GM18498 (cell line): ENCODE results near the gene DHDDS.

Source experiments
- ATAC-seq: cut with Tn5 transposase; IDR thresholded peaks from one replicate; pipeline ENCODE4 v1.9.1; 2021; ENCODE audit warnings: mild to moderate bottlenecking, moderate library complexity; ENCODE audit not compliant: unreplicated experiment

The DHDDS gene

GRCh38 chr1:26417111-26417759 lies 14.9 kb upstream of the DHDDS start:
- ATAC-seq = peak; percentile 65

DNA sequence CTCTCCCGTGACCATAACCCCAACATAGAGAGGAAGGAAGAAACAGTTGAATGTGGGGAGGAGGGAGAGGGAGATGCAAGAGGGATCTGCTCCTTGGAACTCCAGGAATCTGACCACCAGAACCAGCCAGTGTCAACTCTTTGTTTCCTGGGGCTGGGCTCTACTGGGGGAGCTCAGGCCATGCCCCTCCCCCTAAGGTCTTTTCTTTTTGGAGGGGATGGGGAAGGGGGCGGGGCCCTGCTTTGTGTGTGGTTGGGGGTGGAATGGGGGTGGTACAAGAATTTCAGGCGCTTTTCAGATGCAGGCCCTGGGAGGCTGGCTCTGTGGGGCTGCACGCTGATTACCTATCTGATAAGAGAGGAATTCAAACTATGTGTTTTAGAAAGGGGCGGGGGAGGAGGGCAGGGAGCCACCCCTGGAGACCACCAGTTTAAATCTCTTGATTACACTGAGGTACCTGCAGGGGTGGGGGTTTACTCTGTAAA lies 13.2 kb upstream of the DHDDS start:
- no peak for ATAC-seq

DNA sequence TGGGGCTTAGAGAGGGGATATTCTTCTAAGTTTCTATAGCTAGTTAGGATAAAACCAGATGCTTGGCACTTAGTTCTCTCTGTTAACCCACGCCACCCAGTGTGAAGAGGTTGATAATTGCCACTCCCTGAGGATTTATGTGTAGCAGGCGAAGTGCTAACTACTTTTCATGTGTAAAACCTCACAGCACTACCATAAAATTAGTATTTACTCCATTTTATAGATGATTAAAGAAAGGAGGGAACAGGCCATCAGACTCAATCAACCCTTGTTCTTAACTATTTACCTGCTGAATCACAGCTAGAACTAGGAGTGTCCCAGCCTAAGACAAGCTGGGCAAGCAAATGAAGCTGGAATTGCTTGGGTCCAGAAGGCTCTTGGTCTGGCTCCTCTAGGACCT lies 12.6 kb upstream of the DHDDS start:
- ATAC-seq = no peak

DNA sequence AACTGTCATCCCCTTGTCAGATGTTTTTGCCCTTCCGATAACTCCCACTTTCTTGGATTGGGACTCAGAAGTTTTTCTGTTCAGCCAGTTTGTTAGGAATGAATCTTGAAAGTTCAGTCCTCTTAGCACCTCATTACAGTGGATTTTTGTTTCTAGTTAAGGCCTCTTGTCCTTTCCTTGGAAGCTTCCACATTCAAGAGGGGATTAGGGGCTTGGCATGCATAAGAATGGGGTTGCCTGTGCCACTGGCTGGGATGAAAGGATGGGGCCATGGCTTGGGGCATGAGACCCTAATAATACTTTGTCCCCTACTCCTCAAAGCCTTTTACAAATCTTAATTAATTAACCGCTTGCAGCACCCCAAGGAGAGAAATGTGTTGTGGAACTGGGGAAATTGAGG lies 2.4 kb upstream of the DHDDS start:
- ATAC-seq = no peak

GRCh38 chr1:26432793-26433192 lies 672 bp downstream of the DHDDS start:
- ATAC-seq = no peak

GRCh38 chr1:26434161-26434752 lies 2.1 kb downstream of the DHDDS start:
- ATAC-seq = no peak

DNA sequence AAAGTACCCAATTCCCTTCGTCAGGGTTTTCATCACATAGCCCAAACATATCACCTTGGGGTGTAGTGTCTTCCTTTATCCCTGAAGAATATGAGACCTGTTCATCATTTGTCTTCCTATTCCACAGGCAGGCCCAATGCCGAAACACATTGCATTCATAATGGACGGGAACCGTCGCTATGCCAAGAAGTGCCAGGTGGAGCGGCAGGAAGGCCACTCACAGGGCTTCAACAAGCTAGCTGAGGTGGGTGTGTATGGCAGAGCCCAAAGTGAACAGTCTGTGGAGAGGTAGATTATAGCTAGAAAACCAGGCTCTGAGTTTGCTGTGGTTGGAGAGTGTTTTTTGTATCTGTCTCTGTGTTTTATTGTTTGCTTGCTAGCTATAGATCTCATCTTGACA lies 5.9 kb downstream of the DHDDS start:
- no peak for ATAC-seq

GRCh38 chr1:26440259-26440658 lies 8.1 kb downstream of the DHDDS start:
- no peak for ATAC-seq

GRCh38 chr1:26449868-26450267 lies 17.7 kb downstream of the DHDDS start:
- no peak for ATAC-seq

GRCh38 chr1:26450908-26451307 lies 18.8 kb downstream of the DHDDS start:
- ATAC-seq = no peak

DNA sequence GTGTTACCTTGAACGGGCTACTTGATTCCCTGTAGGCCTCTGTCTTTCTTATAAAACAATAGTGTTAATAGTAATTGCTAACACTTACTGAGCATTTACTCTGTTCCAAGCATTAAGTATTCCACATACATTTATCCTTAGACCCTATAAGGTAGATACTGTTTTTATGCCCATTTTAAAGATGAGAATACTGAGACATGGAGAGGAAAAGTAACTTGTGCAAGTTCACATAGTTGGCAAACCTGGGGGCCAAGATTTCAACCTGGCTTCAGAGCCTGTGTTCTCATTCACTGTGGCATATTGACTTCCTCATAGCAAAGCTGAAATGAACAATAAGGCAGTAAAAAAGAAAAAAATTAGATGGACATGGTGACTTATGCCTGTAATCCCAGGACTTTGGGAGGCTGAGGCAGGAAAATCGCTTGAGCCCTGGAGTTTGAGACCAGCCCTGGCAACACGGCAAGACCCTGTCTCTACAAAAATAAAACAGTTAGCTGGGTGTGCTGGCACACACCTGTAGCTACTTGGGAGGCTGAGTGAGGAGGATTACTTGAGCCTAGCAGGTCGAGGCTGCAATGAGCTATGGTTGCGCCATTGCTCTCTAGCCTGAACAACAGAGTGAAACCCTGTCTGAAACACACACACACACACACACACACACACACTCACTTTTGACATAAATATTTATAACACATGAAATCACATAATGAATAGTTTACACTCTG lies 20.5 kb downstream of the DHDDS start:
- no peak for ATAC-seq

DNA sequence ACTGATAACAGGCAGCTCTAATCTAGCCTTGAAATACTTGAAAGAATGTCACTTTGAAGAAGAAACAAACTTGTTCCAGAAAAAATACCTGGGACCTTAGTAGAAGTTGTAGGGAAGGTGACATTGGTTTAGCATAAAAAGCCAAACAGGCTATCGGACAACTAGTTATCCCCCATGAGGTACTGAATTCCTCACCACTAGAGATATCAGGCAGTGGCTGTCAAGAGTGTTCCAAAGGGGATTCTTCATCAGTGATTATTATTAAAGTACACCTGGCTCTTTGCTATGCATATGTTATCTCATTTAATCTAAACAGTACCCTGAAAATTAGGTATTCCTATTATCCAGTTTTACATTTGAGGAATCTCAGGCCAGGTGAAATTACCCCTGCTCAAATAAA lies 27.0 kb downstream of the DHDDS start:
- ATAC-seq = no peak

- no peak for ATAC-seq
Observed at GRCh38 chr1:26459573-26460031, 27.5 kb downstream of the DHDDS start.

GRCh38 chr1:26468911-26469310 lies 36.8 kb downstream of the DHDDS start:
- no peak for ATAC-seq

GRCh38 chr1:26469558-26469957 lies 37.4 kb downstream of the DHDDS start:
- ATAC-seq = no peak

DNA sequence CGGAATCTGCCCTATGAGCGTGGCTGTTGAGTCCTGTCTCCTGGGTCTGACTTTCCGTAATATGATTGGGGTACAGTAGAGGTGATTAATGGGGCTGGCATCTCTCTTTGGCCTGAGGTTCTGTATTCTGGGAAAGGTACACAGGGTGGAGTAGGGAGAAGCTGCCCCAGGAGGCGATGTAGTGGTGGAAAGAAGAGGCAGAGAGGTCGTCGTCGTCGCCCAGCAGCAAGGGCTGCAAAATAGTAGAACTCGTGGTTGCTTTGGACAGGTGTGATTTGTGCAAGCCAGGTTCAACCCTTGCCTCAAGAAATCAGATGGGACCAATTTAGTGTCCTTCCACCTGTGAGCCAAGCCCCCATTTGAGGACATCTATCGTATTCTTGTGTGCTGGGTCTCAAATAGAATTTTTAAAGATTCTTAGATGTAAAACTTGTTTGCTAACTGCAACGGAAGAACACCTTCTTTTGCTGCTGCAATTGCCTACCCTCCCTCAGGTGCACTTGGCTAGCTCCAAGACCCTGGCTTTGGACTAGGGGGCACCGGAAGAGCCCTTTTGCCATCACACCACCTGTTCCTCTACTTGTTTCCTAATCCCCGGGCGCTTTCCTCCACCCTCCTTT lies 38.9 kb downstream of the DHDDS start:
- ATAC-seq = no peak

- peak; percentile 8 for ATAC-seq
Observed at GRCh38 chr1:26471498-26472319, 39.6 kb downstream of the DHDDS start.

- peak; percentile 52 for ATAC-seq
Observed at GRCh38 chr1:26472320-26472900, 40.3 kb downstream of the DHDDS start, which contains the start of gene HMGN2. HMGN2 (plus strand) TSS chr1:26472440; CDS start chr1:26472613, 173 bp downstream.

DNA sequence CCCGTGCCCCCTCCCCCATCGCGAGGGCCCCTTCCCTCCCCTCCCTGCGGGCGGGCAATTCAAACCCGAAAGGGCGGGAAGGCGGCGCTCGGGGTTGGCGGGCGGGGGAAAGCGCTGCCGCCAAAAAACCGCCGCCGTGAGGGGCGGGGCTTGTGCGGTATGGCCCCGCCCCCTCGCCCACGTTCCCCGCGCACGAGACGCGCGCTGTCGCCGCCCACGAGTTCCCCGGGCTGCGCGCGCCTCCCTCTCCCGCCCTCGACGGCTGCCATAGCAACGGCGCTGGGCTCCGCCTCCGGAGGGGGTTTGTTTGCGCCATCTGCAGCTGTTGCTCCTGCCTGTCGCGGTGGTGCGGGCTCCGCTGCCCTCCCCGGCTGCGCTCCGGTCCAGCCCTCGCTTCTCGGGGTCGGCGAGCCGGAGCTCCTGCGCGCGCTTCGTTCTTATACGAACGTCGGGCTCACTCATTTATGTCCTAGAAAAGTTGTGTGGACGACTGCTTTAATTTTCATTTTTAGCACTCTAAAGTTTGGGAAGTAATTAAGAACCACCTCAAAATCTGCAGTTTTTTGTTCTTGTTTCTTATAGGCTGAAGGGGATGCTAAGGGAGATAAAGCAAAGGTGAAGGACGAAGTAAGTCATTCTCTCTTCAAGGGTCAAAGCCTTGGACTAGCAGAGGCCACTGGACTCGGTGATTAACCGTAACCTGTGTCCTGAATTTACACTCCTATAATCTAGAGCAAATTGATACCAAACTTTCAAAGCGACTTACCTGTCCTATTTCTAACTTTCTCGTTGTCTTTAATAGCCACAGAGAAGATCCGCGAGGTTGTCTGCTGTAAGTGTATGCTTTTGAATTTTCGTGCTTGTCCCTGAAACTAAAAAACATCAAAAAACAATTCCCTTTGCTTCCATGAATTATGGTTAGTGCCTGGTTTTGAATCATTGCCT lies 41.1 kb downstream of the DHDDS start:
- ATAC-seq = peak; percentile 79
